Measurements from ENCODE around the gene AURKAIP1. TPM values are rescaled to one million over a fixed set of nuclear protein-coding genes. Genes with fewer than 3 reads are reported as not detected.

AURKAIP1 gene
- total and polyA plus RNA-seq, 2 of the 13 experiments (the other 11 are each of a cell fraction or from before 2014, with no cell fraction given), result 69.5 to 175 TPM

GRCh38 chr1:1324524-1325287 lies 50.3 kb downstream of the AURKAIP1 start, which contains the start of the genes CPTP and INTS11 (continued):
- no peak for TF ChIP-seq ZNF704 (CRISPR knock-in tag; IDR thresholded peaks at IDR 0.05; ENCODE audit: borderline replicate concordance)
- TF ChIP-seq TCF12 (IDR thresholded peaks at IDR 0.05), result no peak
- TF ChIP-seq TCF12 (CRISPR knock-in tag; IDR thresholded peaks at IDR 0.05), result no peak
- TF ChIP-seq ZBTB26 (CRISPR knock-in tag; IDR thresholded peaks at IDR 0.05; ENCODE audit: borderline replicate concordance), result peak; percentile 38; the same call in 1 of the 2 replicates
- TF ChIP-seq GABPA (IDR thresholded peaks at IDR 0.05; ENCODE audit: low read depth, low read length), result no peak
- TF ChIP-seq GABPA (CRISPR knock-in tag; IDR thresholded peaks at IDR 0.05; ENCODE audit: low read depth), result peak; percentile 91
- TF ChIP-seq ZMYM2 (CRISPR knock-in tag; IDR thresholded peaks at IDR 0.05), result no peak
- TF ChIP-seq PBX3 (CRISPR knock-in tag; IDR thresholded peaks at IDR 0.05; ENCODE audit: borderline replicate concordance), result no peak
- no peak for TF ChIP-seq JUN (CRISPR knock-in tag; IDR thresholded peaks at IDR 0.05)
- TF ChIP-seq DDIT3 (CRISPR knock-in tag; IDR thresholded peaks at IDR 0.05), result no peak
- no peak for TF ChIP-seq ZKSCAN1 (IDR thresholded peaks at IDR 0.05; ENCODE audit: low read length)
- TF ChIP-seq SNAPC4 (CRISPR knock-in tag; IDR thresholded peaks at IDR 0.05), result no peak
- TF ChIP-seq PHB2 (IDR thresholded peaks at IDR 0.05; ENCODE audit: partially characterized antibody), result no peak
- TF ChIP-seq ZNF770 (CRISPR knock-in tag; IDR thresholded peaks at IDR 0.05), result no peak
- TF ChIP-seq JARID2 (CRISPR knock-in tag; IDR thresholded peaks at IDR 0.05; ENCODE audit: insufficient replicate concordance), result no peak
